Kasumi-1 (cell line): ENCODE data around the gene SNX24.
A peak's percentile ranks its signal among the peaks of the same experiment; 100 is the strongest.

ENCODE experiments used
- DNase-seq, 2 experiments: peaks; one replicate each; lab custom pipeline; 2025; lab: John Stamatoyannopoulos, UW

SNX24 gene

DNA sequence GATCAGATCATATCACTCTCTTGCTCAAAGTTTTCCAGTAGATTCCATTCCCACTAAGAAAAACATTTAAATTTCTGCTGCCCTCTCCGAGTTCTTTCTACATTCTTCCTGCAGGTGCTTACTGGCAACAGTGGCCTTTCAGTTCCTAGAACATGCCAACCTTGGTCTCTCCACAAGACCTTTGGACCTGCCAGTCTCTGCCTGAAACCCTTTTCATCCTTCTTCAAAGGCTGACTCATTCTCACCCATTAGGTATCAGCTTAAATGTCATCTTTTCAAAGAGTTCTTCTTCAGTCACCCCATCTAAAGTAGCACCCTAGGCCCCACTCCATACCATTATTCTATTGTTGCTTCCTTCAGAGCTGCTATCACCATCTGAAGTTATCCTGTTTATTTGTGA, 169.3 kb downstream of the SNX24 start:
- DNase-seq: no peak

DNA sequence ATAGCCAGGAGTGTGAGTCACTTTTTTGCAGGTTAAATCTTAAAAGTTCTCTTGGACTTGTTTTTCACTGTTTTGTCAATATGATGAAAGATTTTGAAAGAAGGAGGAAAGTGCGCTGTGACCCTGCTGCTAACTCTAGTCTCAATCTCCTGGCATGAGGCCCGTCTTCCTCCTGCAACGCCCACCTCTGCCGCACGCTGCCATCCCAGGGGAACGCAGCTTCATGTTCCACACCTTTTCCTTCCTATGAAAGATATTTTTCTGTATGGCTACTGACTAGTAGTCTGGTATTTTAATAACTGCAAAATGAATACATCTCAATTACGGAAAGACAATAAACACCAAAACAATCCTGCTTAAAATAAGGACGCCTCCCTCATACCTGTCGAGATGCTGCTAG, 182.8 kb downstream of the SNX24 start:
- no peak for DNase-seq

DNA sequence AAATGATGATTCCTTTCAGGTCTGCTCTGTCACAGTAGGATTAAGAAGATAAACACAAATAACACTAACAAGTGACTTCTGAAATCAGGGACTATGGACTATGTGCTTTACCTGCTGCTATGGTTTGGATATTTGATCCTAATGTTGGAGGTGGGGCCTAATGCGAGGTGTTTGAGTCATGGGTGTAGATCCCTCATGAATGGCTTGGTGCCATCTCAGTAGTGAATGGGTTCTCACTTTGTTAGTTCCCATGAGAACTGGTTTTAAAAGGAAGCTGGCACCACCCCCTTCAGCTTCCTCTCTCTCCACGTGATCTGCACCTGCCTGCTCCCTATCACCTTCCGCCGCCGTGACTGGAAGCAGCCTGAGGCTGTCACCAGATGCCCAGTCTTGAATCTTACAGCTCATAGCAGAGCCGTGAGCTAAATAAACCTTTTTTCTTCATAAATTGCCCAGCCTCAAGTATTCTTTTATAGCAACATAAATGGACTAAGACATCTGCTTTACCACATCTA, 187.8 kb downstream of the SNX24 start:
- DNase-seq: no peak

DNA sequence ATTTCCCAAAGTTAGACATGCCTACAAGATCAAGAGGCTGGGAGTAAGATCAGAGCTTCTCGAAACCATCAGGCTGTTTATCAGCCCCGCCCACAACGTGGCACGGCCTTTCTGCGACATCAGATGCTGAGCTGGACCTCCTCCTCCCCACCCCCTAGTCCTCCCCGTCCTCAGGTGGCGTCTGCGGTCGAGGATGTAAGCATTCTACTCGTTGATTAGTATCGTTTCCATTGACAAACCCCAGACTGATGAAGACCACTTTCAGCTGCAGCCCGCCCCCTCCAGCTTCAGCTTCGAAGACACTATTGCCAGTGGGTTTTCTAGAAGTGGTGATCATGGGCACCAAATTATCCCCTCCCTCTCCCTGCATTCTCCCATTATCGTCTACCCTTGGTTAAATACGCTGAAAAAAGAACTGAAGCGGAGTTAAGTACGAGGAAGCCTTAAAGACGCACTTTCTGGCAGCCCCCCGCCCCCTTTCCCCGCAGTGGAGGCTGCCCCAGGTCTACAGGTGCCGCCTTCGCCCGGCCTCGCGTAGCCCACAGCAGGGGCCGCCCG, 190.0 kb downstream of the SNX24 start:
- DNase-seq: peak in 1 of 2 experiments; percentile 36

DNA sequence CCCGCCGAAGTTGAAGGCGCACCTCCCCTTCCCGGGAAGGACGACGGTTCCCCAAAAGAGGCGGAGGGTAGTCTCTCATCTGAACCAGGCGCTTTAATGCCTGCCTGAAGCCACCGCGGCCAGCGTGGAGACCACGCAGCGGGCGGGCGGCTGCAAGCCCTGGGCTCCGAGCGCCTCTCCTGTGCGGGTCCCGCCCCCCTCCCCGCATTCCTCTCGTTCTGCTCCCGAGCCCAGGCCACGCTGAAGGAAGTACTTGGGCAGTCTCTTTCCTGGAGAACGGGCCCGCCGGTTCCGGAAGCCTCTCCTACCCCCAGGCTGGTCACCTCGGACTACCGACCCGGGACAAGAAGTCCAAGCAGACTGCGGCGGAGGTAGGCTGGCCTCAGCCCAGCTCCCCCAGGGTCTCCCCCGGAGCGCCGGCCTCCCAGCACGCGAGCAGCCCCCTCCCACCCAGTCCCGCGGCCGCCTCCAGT, 190.5 kb downstream of the SNX24 start:
- peak; percentile 29 to 36 for DNase-seq

DNA sequence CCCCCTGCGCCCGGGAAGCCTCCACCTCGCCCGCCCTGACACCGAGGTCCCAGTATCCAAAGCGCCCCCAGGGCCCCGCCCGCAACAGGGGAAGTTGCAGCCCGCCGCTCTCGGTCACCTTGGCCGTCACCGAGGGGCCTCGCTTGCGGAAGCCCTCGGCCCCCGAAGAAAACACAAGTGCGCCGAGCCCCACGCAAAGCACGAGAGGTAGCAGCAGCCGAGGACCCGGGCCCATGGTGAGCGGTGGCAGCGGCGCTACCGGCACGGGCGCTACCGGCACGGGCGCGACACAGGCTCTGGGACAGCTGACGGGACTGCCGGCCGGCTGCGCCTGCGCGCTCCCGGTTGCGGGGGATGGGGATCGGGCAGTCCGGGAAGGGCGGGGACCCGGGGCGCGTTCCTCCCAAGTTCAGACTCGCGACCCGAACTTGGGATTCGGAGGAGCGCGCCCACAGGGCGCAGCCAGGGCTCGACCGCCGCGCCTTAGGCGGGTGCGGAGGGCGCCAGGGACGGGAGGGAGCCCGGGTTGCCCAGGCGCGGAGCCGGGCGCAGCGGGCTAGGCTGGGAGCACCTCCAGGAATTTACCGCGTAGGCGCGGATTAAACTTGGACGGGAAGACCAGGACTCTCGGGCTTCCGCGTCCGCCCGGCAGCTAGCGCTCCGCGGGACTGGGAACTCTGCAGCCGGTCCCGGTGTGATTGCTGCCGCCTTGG, 191.1 kb downstream of the SNX24 start, which contains the start of gene PPIC:
Gene PPIC, minus strand, starts transcription at position 335 of the 713 bp plus-strand sequence. Its CDS starts 100 bp downstream, at position 235.
- DNase-seq: peak; percentile 31 to 35

DNA sequence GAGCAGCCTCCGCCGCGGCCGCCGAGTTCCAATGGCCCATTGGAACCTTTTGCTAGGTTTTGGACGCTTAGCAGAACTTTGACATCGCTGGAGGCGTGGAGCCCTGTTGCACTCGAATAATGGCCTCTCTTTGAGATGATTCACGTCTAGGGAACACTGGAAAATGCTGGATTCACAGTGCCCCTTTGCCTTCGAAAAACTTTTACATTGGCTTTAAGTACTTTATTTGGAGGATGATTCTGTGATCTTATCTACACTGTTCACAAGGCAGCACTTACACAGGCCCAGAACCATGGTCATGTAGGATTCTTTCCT, 191.6 kb downstream of the SNX24 start:
- peak; percentile 13 to 29 for DNase-seq

DNA sequence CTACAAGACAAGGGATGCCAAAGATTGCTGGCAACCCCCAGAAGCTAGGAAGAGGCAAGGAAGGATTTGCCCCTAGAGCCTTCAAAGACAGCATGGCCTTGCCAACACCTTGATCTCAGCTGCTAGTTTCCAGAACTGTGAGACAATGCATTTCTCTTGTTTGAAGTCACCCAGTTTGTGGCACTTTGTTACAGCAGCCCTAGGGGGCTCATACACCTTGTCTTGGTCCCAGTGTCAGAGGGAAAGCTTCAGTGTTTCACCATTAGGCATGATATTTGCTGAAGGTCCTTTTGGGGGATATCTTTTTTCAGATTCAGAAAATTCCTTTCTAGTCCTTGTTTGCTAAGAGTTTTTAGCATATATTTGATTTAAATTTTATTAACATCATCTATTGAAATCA, 194.3 kb downstream of the SNX24 start:
- DNase-seq: no peak

DNA sequence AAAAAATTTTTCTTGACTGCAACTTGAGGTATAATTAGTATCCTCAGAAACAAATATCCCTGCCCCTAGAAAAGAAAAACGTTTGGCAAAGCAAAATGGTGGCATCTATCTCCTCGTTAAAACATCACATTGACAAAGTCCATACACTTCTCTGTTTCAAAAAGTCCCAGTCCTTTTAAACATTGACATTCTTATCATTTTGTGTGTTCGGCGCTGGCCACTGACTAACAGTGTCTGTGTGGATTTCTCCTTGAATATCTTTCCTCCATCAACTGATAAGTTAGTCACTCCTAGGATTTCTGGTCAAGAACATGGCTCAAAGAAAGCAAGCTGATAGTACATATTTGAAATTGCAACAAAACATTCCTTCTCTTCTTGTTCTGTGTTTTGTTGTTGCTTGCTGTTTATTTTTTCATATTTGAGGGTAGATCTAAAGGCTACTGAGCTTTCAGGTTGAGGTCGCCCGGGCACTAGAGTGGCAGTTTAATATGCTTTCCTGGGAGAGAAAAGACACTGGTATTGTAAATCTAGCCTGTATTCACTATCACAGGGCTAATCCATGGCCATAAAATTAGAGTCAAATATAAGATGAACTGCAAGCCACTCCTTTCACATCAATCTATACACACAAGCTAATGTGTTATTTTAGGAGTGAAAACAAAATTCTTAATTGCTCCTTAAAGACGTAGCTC, 199.7 kb downstream of the SNX24 start:
- no peak for DNase-seq

DNA sequence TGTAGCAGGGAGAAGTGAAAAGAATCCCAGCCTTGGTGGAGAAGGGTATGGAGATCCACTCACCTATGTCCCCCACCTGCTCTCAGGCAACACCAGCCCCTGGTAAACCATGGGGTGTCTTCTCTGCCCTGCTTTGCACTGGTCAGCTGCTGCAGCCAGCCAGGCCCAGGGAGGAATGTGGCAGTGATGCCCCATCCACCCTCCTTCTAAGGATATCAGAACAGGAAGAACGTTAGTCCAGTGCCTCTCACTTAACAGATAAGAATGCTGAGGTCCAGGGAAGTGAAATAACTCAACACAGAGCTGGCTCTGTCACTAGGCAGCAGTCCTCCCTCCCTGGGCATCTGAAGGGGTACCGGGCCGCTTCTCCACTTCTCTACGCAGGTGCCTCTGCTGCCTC, 200.8 kb downstream of the SNX24 start:
- no peak for DNase-seq

DNA sequence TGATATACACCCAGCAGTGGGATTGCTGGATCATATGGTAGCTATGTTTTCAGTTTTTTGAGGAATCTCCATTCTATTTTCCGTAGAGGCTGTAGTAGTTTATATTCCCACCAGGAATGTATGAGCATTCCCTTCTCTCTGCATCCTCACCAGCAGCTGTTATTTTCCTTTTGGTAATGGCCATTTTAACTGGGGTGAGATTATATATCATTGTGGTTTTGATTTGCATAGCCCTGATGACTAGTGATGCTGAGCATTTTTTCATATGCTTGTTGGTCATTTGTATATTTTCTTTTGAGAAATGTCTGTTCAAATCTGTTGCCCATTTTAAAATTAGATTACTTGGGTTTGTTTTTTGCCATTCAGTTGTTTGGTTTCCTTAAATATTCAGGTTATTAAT, 202.3 kb downstream of the SNX24 start:
- DNase-seq: no peak

DNA sequence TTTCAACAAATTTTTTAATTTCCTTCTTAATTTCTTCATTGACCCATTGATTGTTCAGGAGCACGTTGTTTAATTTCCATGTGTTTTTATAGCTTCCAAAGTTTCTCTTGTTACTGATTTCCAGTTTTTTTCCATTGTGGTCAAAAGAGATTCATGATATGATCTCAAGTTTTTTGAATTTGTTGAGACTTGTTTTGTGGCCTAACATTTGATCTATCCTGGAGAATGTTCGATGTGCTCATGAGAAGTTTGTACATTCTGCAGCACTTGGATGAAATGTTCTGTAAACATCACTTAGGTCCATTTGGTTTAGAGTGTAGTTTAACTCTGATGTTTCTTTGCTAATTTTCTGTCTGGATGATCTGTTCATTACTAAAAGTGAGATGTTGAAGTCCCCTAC, 205.8 kb downstream of the SNX24 start:
- DNase-seq: no peak
